HepG2 (cell line): ENCODE measurements around the gene NUSAP1. TPM values are rescaled to one million over a fixed set of nuclear protein-coding genes. Genes with fewer than 3 reads are reported as not detected.

Experiments used
- ATRX ChIP-seq: sonication (generic); formaldehyde crosslinking; IDR thresholded peaks from 2 replicates; pipeline ENCODE4 v1.4.0; 2020; ENCODE audit warnings: missing genetic modification reagents, borderline replicate concordance
- CENPT ChIP-seq: sonication (generic); formaldehyde crosslinking; IDR thresholded peaks from 2 replicates; pipeline ENCODE4 v1.8.0; 2022; ENCODE audit warnings: low read depth, mild to moderate bottlenecking, moderate library complexity, missing genetic modification reagents
- EP300 ChIP-seq, 3 experiments: sonication (generic) in 1 of 3; formaldehyde crosslinking in 1 of 3; IDR thresholded peaks; 2 replicates each; pipeline versions ENCODE4 v1.5.1 to v1.6.1; 2011 to 2020; ENCODE audit warnings: low read depth in 2 of 3, low read length in 2 of 3, borderline replicate concordance in 1 of 3, improper control_type of control experiment in 1 of 3, mild to moderate bottlenecking in 1 of 3, missing genetic modification reagents in 1 of 3, moderate library complexity in 1 of 3
- HNF4A ChIP-seq: sonication (generic); formaldehyde crosslinking; IDR thresholded peaks from 2 replicates; pipeline ENCODE4 v1.4.0; 2020; ENCODE audit warnings: missing genetic modification reagents
- KAT8 ChIP-seq: IDR thresholded peaks from 2 replicates; pipeline ENCODE4 v1.6.1; 2016; ENCODE audit warnings: missing genetic modification reagents, missing compliant biosample characterization
- PAWR ChIP-seq: sonication (generic); formaldehyde crosslinking; IDR thresholded peaks from 2 replicates; pipeline ENCODE4 v1.4.0; 2020; ENCODE audit warnings: missing genetic modification reagents, mild to moderate bottlenecking, borderline replicate concordance
- RNF2 ChIP-seq: fragments of 450-650 bp; conservative IDR thresholded peaks from 2 replicates; pipeline ENCODE4 v1.6.1; 2016; ENCODE audit warnings: low read depth
- XBP1 ChIP-seq: sonication (generic); formaldehyde crosslinking; IDR thresholded peaks from 2 replicates; pipeline ENCODE4 v1.5.0; 2020; ENCODE audit warnings: missing genetic modification reagents
- ZNF225 ChIP-seq: sonication (generic); formaldehyde crosslinking; IDR thresholded peaks from 2 replicates; pipeline ENCODE4 v1.4.0; 2020; ENCODE audit warnings: mild to moderate bottlenecking, missing genetic modification reagents
- ZNF30 ChIP-seq: sonication (generic); formaldehyde crosslinking; IDR thresholded peaks from 2 replicates; pipeline ENCODE4 v1.5.0; 2020; ENCODE audit warnings: mild to moderate bottlenecking, missing genetic modification reagents
- ZNF569 ChIP-seq: sonication (generic); formaldehyde crosslinking; IDR thresholded peaks from 2 replicates; pipeline ENCODE4 v1.5.0; 2020; ENCODE audit warnings: mild to moderate bottlenecking, missing genetic modification reagents, moderate library complexity, borderline replicate concordance
- ZNF7 ChIP-seq: IDR thresholded peaks from 2 replicates; pipeline ENCODE4 v1.6.1; 2016; ENCODE audit warnings: missing biosample characterization, missing genetic modification reagents
- ZNF772 ChIP-seq: sonication (generic); formaldehyde crosslinking; IDR thresholded peaks from 2 replicates; pipeline ENCODE4 v1.5.0; 2020; ENCODE audit warnings: mild to moderate bottlenecking, missing genetic modification reagents
- ZNF792 ChIP-seq: IDR thresholded peaks from 2 replicates; pipeline ENCODE4 v1.6.1; 2016
- ZSCAN20 ChIP-seq: sonication (generic); formaldehyde crosslinking; IDR thresholded peaks from 2 replicates; pipeline ENCODE4 v1.4.0; 2020; ENCODE audit warnings: missing genetic modification reagents, mild to moderate bottlenecking, borderline replicate concordance
- polyA plus RNA-seq, 8 experiments: library from polyadenylated mRNA; depleted of rRNA in 3 of 8; stranded (reverse) in 7 of 8; unstranded in 1 of 8; fragments of >200 nt; fragmentation: Illumina TruSeq in 4 of 8; extraction: Trizol in 4 of 8; gene quantifications; 2 replicates each; pipeline versions ENCODE4 v1.2.1 to v1.2.3, GENCODE V29; 2011 to 2016; ENCODE audit warnings: low read depth in 4 of 8, missing spikeins in 1 of 8, mixed read lengths in 1 of 8; ENCODE audit not compliant: insufficient read depth in 1 of 8
- total RNA-seq, 5 experiments: library from RNA; depleted of rRNA; stranded (reverse); fragments of >200 nt; fragmentation: Illumina TruSeq; extraction: Trizol; gene quantifications; 2 replicates each; pipeline ENCODE4 v1.2.3, GENCODE V29; 2016; ENCODE audit warnings: low read depth in 1 of 5
- TF ChIP-seq, protein P1 (sequence below), 2 experiments: sonication (generic) in 1 of 2; formaldehyde crosslinking in 1 of 2; IDR thresholded peaks; 2 replicates each; pipeline versions ENCODE4 v1.4.0 to v1.6.1; 2016 to 2020; ENCODE audit warnings: borderline replicate concordance in 1 of 2, low read depth in 1 of 2, mild to moderate bottlenecking in 1 of 2, missing genetic modification reagents in 1 of 2

NUSAP1 gene
- total and polyA plus RNA-seq, 2 of the 13 experiments (the other 11 are each of a cell fraction or from before 2014, with no cell fraction given): 59.5 to 106 TPM

GRCh38 chr15:41333026-41333562, 413 bp downstream of the NUSAP1 start (continued):
- TF ChIP-seq, protein P1, sequence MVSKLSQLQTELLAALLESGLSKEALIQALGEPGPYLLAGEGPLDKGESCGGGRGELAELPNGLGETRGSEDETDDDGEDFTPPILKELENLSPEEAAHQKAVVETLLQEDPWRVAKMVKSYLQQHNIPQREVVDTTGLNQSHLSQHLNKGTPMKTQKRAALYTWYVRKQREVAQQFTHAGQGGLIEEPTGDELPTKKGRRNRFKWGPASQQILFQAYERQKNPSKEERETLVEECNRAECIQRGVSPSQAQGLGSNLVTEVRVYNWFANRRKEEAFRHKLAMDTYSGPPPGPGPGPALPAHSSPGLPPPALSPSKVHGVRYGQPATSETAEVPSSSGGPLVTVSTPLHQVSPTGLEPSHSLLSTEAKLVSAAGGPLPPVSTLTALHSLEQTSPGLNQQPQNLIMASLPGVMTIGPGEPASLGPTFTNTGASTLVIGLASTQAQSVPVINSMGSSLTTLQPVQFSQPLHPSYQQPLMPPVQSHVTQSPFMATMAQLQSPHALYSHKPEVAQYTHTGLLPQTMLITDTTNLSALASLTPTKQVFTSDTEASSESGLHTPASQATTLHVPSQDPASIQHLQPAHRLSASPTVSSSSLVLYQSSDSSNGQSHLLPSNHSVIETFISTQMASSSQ (IDR thresholded peaks at IDR 0.05; ENCODE audit: low read depth): peak; percentile 69; the same call in 1 of the 2 replicates
- TF ChIP-seq, protein P1 (CRISPR knock-in tag; IDR thresholded peaks at IDR 0.05; ENCODE audit: borderline replicate concordance): peak; percentile 61; the same call in 1 of the 2 replicates
- 0 out of 2 replicates have a peak, but pooled peaks have one; percentile 19 for TF ChIP-seq XBP1 (CRISPR knock-in tag)
- TF ChIP-seq ZSCAN20 (CRISPR knock-in tag): no peak
- 0 out of 2 replicates have a peak, but pooled peaks have one; percentile 26 for TF ChIP-seq RNF2
- TF ChIP-seq EP300 (IDR thresholded peaks at IDR 0.05; ENCODE audit: low read depth in 2 of 2, low read length in 2 of 2): no peak
- peak; percentile 28; the same call in 1 of the 2 replicates for TF ChIP-seq EP300 (CRISPR knock-in tag; IDR thresholded peaks at IDR 0.05; ENCODE audit: borderline replicate concordance)
- TF ChIP-seq ZNF569: 0 out of 2 replicates have a peak, but pooled peaks have one; percentile 32
- TF ChIP-seq ZNF225 (CRISPR knock-in tag): 0 out of 2 replicates have a peak, but pooled peaks have one; percentile 47
- no peak for TF ChIP-seq CENPT (CRISPR knock-in tag)
- TF ChIP-seq ZNF772: peak; percentile 17; the same call in 1 of the 2 replicates
- TF ChIP-seq ZNF30: no peak
- no peak for TF ChIP-seq ATRX (CRISPR knock-in tag)
- no peak for TF ChIP-seq ZNF7 (CRISPR knock-in tag)
- TF ChIP-seq ZNF792: no peak
- no peak for TF ChIP-seq HNF4A (CRISPR knock-in tag)
- no peak for TF ChIP-seq PAWR (CRISPR knock-in tag)
- TF ChIP-seq KAT8 (CRISPR knock-in tag): no peak
